SIG-M5 (cell line): ENCODE measurements around the gene MCM9.
"Not testable (repeated sequence)": the region's sequence is repeated elsewhere in the genome, so short reads cannot be mapped to it uniquely, and the experiment has no call there.

Source experiments
- DNase-seq: peaks from one replicate; lab custom pipeline; 2025; lab: John Stamatoyannopoulos, UW

The MCM9 gene

GRCh38 chr6:118893807-118894424, 41.0 kb downstream of the MCM9 start, which contains the start of gene ASF1A:
Gene ASF1A (plus strand): TSS chr6:118894152. CDS start chr6:118894414, 262 bp downstream.
- peak; percentile 69 for DNase-seq

GRCh38 chr6:118893064-118893806, 41.7 kb downstream of the MCM9 start:
- no peak for DNase-seq

DNA sequence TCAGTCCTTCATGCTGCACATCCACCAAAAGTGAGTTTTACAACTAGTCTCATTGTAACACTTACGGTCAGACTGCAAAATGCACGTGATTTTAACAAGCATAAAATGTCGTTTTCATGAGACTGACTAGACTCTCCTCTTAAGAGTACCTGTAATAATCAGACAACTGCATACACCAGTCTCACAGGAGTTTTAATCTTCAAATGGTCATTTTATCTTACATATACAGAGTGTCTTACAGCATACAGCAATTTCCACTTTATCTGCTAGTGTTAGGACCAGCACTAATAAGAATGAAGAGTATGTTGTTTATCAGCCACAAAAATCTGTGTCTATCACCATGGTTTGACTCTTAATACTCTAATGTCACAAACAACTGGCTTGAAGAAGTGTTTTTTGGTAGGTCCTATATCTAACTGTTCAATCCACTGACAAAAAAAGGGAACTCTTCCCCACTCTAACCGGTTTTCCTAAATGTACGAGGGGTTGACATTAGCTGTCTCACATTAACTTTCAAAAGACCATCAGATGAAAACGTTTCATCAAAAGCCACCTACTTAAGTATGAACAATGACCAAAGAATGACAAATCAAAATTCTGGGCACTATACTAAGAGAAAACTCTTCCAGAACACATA, 42.5 kb downstream of the MCM9 start:
- no peak for DNase-seq

GRCh38 chr6:118890997-118891790, 43.8 kb downstream of the MCM9 start:
- DNase-seq: peak; percentile 8

GRCh38 chr6:118889163-118889562, 45.8 kb downstream of the MCM9 start:
- DNase-seq: no peak

GRCh38 chr6:118886641-118887040, 48.3 kb downstream of the MCM9 start:
- no peak for DNase-seq

DNA sequence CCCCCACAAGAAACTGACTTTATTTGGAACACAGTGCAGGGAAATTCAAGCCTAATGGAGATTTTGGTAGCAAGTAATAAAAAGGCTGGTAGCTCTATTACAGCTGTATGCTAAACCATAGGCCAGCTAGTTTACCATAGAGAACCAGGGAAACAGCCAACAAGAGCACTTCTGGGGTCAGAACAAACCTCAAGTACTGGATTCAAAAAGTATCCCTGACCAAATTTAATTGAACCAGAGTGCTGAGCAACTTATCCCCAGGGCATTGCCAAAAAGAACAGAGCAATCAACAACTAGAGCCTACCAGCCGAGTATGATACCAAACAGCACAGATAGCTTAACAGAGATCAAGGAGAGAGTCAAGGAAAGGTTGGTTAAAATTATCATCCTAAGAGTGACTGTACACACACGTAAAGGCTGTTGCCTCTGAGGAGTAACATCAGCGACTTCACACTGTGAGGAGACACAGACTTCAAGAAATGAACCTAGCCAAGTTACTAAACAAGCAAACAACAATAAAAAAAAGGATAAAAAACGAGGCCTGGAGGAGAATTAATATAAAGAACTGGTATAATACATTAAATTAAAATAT, 52.5 kb downstream of the MCM9 start:
- DNase-seq: no peak

- no peak for DNase-seq
These were observed 53.3 kb downstream of the MCM9 start for GRCh38 chr6:118881440-118882313.

GRCh38 chr6:118877806-118878205, 57.2 kb downstream of the MCM9 start:
- DNase-seq: no peak

- no peak for DNase-seq
These were observed 58.1 kb downstream of the MCM9 start for GRCh38 chr6:118876814-118877213.

GRCh38 chr6:118876198-118876597, 58.8 kb downstream of the MCM9 start:
- DNase-seq: no peak

DNA sequence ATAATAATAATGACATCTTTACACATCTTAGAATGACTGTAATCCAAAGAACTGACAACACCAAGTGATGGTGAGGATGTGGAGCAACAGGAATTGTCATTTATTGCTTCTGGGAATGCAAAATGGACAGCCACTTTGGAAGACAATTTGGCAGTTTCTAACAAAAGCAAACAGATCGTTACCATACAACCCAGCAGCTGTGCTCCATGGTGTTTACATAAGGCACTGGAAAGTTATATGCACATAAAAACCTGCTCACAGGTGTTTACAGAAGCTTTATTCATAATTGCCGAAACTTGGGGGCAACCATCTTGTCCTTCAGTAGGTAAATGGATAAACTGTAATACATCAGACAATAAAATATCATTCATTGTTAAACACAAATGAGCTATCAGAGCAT, 59.3 kb downstream of the MCM9 start:
- no peak for DNase-seq

DNA sequence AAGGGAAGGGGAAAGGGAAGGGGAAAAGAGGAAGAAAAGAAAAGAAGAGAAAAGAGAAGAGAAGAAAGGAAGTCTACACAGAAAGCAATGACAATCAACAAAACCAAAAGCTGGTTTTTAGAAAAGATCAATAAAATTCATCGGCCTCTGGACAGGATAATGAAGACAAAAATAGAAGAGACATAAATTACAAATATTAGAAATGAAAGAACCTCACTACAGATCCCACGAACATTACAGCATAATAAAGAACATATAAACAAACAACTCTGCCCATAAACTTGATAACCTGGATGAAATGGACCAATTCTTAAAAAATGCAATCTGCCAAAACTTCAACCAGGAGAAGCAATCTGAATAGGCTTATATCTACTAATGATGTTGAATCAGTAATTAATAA, 61.7 kb downstream of the MCM9 start:
- no peak for DNase-seq

DNA sequence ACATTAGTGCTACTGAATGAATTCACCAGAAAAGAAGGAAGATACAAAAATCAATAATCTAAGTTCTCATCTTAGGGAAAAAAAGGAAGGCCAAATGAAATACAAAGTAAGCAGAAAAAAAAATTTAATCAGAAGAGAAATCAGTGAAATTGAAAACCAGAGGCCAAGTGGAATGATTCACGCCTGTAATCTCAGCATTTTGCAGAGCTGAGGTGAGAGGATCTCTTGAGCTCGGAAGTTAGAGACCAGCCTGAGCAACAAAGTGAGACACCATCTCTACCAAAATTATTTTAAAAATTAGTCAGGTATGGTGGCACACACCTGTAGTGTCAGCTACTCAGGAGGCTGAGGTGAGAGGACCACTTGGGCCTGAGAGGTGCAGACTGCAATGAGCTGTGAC, 62.2 kb downstream of the MCM9 start:
- DNase-seq: no peak

DNA sequence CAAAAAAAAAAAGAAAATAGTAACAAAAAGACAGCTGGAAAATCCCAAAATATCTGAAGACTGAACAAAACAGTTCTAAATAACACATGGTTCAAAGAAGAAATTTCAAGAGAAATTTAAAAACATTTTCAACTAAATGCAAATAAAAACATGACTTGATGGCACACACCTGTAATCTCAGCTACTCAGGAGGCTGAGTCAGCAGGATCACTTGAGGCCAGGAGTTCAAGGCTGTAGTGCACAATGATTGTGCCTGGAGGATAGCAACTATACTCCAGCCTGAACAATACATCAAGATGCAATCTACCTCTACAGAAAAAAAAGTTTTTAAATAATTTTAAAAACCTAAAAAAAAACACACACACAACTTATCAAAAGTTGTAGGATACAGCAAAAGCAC, 62.6 kb downstream of the MCM9 start:
- no peak for DNase-seq

DNA sequence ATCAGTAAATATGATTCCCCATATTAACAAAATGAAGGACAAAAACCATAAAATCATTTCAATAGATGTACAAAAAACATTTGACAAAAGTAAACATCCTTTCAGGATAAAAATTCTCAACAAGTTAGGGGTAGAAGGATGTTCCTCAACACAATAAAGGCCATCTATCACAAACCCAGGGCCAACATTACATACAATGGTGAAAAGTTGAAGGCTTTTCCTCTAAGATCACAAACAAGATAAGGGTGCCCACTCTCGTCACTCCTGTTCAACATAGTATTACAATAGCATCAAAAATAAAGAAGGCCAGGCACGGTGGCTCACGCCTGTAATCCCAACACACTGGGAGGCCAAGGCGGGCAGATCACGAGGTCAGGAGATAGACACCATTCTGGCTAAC, 63.6 kb downstream of the MCM9 start:
- no peak for DNase-seq

DNA sequence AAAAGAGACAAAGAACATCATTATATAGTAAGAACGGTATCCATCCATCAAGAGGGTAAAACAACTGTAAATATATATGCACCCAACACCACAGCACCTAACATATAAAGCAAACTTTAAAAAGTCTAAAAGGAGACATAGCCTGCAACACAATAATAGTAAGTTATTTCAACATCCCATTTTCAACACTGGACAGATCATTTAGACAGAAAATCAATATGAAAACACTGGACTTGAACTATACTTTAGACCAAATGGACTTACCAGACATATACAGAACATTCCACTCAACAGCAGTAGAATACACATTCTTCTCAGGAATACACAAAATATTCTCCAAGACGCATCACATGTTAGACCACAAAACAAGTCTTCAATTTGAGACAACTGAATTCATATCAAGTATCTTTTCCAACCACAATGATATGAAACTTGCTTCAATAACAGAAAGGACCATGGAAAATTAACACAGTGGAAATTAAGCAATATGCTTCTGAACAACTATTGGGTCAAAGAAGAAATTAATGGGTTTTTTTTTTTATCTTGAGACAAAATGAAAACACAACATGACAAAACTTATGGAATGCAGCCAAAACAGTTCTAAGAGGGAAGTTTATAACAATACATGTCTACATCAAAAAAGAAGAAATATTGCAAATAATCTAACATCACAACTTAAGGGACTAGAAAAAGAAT, 64.9 kb downstream of the MCM9 start:
- DNase-seq: no peak

GRCh38 chr6:118869350-118869749, 65.6 kb downstream of the MCM9 start:
- DNase-seq: no peak

DNA sequence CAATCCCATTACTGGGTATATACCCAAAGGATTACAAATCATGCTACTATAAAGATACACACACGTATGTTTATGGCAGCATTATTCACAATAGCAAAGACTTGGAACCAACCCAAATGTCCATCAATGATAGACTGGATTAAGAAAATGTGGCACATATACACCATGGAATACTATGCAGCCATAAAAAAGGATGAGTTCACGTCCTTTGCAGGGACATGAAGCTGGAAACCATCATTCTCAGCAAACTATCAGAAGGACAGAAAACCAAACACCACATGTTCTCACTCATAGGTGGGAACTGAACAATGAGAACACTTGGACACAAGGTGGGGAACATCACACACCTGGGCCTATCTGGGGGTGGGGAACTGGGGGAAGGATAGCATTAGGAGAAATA, 66.1 kb downstream of the MCM9 start:
- DNase-seq: not testable (repeated sequence)

DNA sequence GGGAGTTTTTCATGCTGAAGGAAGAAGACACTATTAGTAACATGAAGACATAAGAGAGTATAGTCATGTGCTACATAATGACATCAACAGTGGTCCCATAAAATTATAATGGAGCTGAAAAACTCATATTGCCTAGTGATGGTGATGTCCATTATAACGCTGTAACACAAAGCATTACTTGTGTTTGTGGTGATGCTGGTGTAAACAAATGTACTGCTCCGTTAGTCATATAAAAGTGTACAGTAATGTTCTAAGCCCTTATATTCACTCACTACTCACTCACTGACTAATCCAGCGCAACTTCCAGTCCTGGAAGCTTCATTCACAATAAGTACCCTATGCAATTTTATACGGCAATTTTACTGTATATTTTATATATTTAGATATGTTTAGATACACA, 67.8 kb downstream of the MCM9 start:
- no peak for DNase-seq

- DNase-seq: no peak
These were observed 69.9 kb downstream of the MCM9 start for GRCh38 chr6:118865100-118865391.
